GM19240 (cell line): ENCODE measurements around the gene ADSL.

Source experiments
- DNase-seq: peaks from one replicate; pipeline ENCODE4 v3.0.0; 2011; ENCODE audit warnings: low spot score; ENCODE audit not compliant: insufficient read length

Gene ADSL

DNA sequence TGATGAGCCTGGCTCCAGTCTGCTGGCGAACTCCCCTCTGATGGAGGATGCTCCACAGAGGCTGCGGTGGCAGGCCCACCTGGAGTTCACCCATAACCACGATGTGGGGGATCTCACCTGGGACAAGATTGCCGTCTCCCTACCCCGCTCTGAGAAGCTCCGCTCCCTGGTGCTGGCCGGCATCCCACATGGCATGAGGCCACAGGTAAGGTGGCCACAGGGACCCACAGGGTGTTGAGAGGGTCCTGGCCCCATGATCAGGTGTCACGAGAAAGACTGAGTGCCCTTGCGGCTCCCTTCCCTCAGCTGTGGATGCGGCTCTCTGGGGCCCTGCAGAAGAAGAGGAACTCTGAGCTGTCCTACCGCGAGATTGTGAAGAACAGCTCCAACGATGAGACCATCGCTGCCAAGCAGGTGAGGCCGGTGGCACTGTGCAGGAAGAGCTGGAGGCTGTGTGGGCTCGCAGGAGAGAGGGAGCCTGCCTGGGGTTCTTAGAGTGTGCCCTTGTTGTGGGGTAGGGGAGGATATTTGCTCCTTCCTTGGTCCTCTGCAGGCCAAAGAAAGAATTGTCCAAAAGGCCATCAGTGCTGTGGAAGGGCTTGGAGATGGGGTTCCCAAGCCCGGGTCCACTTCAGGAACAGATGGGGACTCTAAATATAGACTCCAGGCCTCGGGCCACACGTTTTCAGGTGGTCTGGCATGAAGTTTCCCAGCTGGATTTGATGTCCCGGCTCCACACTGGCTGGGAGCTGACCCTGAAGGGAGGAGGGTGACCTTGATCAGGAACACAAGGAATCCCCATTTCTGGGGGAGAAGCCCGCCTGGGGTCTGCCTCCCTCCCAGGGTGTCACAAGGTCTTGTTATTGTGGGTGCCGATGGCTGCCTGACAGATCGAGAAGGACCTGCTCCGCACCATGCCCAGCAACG, 58.2 kb downstream of the ADSL start:
- no peak for DNase-seq

DNA sequence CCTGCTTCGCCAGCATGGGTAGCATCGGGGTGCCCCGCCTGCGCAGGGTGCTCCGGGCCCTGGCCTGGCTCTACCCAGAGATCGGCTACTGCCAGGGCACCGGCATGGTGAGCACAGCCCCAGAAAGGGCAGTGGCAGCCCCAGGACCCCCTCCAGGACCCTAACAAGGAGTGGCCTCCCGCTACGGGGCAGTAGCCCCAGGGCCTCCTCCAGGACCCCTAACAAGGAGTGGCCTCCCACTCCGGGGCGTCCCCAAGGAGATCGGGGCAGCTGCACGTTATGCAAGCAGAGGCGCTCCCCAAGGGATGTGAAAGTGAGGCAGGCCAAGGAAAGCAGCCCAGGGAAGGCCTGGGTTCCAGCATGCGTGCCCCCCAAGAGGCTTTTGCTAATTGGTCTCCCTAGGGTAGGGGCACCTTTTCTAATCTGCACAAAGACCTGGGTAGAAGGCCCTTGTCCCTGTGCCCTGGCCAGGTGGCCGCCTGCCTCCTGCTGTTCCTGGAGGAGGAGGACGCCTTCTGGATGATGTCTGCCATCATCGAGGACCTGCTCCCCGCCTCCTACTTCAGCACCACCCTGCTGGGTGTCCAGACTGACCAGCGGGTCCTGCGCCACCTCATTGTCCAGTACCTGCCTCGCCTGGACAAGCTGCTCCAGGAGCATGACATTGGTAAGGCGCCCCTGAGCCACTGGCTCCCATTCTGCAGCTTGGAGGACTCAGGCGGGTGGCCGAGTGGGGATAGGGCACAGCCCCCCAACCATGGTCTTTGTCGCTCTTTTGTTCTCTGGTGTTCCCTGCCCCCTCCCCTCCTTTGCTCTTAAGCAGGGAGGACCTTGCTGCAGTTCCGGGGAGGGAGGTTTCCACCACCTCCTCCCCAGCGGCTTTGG, 59.1 kb downstream of the ADSL start:
- DNase-seq, result no peak

DNA sequence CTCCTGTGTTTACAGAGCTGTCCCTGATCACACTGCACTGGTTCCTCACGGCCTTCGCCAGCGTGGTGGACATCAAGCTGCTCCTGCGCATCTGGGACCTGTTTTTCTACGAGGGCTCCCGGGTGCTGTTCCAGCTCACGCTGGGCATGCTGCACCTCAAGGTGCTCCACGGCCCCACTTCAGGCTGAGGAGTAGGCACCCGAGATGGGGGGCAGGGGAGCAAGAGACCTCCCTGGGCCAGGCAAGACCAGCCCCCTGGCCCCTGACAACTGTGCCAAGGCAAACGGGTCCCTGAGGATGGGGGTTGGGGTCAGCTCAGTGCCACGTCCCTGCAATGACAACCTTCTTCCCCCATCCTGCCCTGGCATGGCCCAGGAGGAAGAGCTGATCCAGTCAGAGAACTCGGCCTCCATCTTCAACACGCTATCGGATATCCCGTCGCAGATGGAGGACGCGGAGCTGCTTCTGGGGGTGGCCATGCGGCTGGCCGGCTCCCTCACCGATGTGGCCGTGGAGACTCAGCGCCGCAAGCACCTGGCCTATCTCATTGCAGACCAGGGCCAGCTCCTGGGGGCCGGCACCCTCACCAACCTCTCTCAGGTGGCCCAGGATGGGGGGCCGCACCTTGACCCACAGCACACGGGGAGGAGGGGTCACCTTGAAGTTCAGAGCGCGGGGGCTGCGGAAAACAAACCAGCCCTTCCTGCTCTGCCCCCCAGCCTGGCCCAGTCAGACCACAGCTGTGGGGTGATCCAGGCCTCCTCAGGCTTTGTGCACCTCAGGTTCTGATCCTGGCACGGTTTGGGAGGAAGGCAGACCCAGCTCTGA, 60.0 kb downstream of the ADSL start:
- no peak for DNase-seq

DNA sequence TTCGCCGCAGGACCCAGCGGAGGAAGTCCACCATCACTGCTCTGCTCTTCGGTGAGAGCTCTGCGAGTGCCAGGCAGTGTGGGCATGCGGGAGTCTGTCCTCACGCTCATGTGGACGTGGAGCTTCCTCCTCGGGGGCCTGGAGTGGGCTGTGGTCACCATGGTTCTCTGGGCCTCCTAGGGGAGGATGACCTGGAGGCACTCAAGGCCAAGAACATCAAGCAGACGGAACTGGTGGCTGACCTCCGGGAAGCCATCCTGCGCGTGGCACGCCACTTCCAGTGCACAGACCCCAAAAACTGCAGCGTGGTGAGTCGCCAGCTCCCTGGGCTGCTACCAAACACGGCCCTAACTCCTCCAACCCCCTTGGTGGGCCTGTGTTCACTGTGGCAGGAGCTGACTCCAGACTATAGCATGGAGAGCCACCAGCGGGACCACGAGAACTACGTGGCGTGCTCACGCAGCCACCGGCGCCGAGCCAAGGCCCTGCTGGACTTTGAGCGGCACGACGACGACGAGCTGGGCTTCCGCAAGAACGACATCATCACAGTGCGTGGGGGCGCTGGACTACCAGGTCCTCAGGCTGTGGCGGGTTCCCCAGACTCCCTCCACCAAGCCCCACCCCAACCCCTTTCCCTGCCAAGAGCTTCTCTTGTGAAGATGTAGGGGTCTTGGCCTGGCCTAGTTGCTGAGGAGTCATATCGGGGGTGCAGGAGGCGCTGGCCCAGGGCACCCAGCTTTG, 60.9 kb downstream of the ADSL start:
- DNase-seq, result no peak

DNA sequence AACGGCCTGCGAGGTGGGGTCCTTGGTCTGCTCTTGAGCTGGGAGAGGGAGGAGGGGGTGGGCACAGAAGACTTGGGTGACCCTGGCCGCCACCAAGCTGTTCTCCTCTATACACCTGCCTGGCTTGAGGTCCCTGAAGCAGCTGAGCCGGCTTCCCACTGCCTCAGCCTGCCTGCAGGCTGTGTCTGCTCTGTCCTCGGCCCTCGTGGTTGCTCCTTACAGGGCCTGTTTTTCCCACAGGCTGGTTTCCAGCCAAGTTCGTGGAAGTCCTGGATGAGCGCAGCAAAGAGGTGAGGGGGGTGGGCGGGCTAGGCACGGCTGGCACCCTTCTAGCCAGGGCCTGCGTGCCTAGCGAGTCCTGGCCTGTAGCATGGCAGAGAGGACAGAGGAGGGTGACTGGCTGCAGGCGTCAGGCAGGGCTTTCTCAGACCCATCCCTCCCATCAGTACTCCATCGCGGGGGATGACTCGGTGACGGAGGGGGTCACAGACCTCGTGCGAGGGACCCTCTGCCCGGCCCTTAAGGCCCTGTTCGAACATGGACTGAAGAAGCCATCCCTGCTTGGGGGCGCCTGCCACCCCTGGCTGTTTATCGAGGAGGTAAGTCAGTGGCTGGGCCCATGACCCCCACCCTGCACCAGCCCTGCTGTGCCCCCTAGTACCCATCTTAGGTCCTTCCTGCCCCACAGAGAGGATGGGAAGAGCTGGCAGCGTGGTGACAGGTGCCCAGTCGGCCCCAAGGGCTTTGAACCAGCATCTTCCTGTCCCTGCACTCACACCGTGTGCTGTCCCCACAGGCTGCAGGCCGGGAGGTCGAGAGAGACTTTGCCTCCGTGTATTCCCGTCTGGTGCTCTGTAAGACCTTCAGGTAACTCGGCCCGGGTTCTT, 61.8 kb downstream of the ADSL start:
- DNase-seq, result no peak

DNA sequence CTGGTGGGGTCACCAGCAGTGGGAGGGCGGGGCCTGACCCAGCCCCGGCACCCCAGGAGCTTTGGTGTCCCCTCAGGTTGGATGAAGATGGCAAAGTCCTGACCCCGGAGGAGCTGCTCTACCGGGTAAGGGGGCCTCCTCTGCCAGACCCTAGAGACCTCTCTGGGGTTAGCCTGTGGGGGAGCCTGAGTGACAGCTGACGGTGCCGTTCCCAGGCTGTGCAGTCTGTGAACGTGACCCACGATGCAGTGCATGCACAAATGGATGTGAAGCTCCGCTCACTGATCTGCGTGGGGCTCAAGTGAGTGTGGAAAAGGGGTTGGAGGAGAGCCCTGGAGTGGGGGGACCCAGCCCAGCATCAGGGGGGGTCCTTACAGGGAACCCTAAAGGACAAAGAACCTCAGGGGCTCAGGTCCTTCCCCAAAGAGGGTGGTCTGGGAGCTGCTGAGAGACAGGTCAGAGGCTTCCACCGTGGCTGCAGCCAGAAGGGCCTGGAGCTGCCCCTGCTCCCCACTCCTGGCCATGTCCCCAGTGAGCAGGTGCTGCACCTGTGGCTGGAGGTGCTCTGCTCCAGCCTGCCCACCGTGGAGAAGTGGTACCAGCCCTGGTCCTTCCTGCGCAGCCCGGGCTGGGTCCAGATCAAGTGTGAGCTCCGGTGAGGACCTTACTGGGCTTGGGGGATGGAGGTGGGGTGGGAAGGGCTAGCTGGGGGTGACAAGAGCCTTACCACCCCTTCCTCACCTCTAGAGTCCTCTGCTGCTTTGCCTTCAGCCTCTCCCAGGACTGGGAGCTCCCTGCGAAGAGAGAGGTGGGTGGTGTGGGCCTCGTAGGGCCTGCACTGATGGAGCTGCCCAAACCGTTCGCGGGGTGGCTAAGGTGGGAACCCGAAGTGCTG, 62.7 kb downstream of the ADSL start:
- DNase-seq, result no peak

DNA sequence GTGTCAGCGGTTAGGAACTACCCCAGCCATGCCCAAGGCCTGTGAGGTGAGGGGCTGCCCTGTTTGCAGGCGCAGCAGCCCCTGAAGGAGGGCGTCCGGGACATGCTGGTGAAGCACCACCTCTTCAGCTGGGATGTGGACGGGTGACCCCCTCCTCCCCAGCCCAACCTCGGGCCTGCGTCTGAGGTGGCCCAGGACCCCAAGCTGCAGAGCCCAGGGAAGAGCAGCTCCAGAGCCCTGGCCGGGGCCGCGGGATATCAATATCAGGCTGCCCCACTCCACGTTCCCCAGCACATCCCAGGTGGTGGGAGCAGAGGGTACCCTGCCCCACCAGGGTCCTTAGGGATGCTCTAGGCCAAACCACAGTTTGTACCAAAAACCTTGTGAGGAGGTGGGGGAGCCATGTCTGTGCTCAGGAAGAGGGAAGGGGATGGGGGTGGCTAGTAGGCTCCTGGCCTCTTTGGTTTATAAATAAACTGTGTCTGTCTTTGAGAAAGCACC, 63.4 kb downstream of the ADSL start:
- no peak for DNase-seq

DNA sequence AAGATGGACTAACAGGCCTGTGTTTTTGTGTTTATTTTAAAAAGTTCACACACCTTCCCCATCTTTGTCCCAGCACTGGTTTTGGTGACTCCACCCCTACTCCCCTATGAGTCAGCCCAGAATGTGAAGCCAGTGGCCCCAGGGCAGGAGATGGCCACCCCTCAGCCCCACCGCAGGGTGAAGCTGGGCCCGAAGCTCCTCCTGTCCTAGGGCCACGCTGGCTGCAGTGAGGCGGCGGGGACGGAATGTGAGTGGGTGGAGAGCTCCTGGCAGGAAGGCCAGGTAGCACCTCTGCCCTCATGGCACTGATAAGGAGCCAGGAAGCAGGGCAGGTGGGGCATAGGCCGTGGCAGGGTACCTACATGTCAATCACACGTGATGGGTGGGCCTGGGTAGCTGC, 64.0 kb downstream of the ADSL start:
- DNase-seq, result no peak

DNA sequence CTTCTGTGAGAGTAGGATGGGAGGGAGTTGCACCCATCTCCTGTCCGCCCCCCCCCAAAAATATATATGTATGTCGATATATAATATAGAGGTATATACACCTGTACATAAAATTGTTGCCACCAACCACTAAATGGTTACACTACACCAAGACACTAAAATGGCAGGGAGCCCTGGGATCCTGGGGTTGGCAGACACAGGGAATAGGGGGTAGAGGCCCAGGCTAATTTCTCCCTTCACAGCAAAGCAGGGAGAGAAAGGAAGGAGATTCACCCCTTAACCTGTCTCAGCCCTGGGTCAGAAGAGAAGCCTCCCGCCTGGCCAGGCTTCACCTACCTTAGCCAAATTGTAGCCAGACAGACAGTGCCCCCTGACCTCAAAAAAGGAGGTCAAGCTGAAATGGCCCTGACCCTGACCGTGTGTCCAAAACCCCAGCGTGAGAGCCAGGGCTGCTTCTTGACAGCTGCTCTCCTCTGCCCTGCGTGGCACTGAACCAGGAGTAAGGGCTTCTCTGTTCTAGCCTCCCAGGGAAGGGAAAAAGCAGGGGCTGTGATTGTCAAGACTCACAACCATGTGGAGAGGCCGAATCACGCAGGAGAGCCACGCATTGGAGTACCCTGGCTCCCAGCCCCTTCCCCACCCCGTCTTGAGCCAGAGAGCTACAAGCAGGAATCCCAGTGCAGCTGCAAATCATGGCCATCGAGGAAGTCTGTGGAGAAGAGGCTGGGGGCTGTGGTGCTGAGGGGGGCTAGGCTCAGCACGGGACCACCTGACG, 64.6 kb downstream of the ADSL start:
- no peak for DNase-seq

DNA sequence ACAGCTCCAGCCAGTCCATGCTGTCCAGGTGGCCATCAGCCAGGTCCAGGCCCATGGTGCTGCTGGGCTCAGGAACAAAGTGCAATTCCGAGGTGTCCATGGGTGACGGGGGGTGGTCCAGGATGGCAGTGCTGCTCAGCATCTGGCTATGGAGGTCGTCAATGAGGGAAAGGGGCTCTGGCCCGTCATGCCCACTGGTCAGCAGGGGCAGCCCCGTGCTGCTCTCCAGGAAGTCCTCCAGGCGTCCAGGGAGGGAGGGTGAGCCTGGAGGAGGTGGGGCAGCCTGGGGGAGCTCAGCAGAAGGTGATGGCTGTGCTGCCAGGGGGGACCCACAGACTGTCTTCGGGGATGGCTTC, 65.2 kb downstream of the ADSL start:
- no peak for DNase-seq

DNA sequence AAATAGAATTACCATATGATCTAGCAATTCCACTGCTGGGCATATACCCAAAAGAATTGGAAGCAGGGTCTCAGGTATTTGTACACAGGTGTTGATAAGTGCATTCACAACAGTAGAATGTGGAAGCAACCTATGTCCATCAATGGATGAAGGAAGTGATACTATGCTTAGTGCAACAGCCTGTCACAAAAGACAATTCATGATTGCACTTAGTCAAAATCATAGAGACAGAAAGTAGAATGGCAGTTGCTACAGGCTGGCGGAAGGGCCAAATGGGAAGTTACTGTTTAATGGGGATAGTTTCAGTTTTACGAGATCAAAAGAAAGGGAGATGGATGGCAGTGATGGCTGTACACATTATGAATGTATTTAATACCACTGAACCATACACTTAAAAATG, 66.1 kb downstream of the ADSL start:
- peak; percentile 67 for DNase-seq

DNA sequence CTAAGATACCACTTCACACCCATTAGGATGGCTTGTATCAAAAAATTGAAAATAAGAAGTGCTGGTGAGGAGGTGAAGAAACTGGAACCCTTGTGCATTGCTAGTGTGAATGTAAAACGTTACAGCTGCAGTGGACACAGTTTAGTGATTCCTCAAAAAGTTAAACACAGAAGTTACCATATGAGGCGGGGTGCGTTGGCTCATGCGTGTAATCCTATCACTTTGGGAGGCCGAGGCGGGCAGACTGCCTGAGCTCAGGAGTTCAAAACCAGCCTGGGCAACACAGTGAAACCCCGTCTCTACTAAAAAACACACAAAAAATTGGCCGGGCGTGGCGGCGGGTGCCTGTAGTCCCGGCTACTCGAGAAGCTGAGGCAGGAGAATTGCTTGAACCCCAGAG, 67.6 kb downstream of the ADSL start:
- no peak for DNase-seq

DNA sequence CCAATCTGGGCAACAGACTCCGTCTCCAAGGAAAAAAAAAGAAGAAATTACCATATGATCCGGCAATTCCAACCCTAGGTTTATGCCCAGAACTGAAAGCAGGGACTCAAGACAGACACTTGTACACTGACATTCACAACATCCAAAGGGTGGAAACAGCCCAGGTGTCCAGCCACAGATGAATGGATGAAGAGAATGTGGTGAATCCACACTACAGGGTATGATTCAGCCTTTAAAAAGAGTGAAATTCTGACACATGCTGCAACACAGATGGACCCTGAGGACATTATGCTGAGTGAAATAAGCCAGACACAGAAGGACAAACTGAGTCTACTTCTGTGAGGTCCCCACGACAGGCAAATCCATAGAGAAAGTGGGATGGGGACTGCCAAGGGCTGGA, 68.0 kb downstream of the ADSL start:
- DNase-seq, result no peak

DNA sequence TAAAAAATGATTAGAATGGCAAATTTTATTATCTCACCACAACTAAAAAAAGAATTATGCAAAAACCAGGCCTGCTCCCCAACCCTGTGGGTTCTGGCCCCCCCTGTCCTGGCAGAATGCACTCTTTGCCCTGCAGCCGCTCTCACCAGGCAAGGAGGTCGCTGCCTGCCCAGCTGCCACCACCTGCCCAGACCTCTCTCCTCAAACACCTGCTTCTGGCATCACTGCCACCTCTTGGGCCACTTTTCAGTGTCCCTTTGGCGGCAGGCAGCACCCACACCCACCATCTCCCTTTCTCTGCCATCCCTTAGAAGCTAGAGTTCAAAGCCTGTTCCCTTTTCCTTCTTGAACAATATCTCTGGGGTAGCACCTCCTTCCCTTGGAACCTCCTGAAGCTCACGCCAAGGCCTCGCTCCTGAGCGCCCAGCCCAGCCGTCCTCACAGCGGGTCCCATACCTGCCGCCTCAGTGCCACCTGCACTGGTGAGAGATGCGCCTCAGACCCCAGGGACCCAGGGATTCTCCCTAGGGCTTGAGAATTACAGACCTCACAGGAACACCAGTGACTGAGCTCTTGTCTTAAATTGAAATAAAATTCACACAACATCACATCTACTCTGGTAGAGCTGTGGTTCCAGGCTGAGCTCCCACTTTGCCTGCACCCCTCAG, 68.7 kb downstream of the ADSL start:
- DNase-seq, result peak; percentile 57

DNA sequence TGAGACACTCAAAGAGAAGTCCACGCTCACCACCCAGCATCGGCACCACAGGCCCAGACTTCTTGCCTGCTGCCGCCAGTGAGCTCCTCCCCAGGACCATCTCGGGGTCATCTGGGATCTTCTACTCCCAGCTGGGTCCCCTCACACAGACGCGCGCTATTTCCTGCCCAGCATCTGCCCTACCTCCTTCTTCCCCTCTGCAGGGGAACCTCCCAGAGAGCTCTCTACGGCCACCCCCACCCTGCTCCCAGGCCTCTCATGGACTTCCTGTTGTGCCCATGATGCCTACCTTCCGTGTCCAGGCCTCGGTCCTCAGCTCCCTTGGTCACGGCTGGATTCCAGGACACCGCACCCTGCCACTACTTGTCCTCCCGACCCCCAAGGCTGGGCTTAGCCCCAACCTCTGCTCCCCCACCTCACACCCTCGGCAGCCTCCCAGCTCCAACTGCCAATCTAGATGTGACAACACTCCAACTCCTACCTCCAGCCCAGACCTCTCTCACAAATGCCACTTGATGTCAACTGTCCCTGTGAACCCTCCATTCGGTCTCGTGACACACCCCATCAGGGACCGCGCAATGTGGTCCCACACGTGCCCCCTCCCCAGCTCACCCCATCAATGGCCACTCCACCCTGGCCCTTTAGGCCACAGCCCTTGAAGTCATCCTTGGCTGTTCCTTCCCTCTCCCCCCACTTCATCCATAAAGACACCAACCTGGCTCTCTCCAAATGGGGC, 69.4 kb downstream of the ADSL start:
- DNase-seq, result peak; percentile 50

DNA sequence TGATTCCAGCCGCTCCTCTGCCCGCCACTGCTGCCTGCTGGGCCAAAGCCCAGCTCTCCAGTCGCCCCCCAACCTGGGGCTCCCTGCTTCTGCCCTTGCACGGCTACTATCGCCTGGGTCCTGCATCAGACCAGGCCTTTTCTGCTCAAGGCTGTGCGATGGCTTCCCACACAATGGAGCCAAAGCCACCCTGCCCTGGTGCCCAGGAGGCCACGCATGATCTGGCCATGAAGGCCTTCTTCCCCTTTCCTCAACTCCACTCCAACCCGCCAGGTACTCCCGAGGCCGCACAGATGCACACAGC, 69.9 kb downstream of the ADSL start:
- DNase-seq, result no peak

DNA sequence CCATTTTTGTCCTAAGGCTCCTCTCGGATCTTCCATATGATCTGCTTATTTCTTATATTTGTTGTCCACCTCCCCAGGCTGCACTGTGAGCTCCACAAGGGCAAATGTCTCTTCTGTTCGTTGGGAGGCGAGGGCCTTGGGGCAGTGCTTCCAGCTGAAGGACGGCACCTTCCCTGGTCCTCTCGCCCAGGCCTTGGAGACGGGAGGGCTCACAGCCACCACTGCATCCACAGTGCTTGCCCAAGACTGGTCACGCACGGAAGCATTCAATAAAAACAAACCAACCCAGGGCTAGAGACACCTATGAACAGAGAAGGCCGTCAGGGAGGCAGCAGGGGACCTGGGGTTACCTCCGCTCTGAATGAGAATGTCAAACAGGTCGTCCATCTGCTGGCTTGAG, 70.3 kb downstream of the ADSL start:
- no peak for DNase-seq
